Activated naive CD4-positive, alpha-beta T cell treated with anti-CD3 and anti-CD28 coated beads, Interleukin-2, amount 50 U/mL, for 24 hours (primary cell): ENCODE measurements around the gene HMGXB3.

ENCODE experiments used
- H3K27ac Mint-ChIP-seq: one replicate; pipeline ENCODE4 v1.8.0; 2021; ENCODE audit warnings: mild to moderate bottlenecking, mixed read lengths
- H3K27me3 Mint-ChIP-seq: one replicate; pipeline ENCODE4 v1.8.0; 2021; ENCODE audit warnings: mixed read lengths
- H3K36me3 Mint-ChIP-seq: one replicate; pipeline ENCODE4 v1.8.0; 2021; ENCODE audit warnings: mixed read lengths
- H3K4me1 Mint-ChIP-seq: one replicate; pipeline ENCODE4 v1.8.0; 2021; ENCODE audit warnings: mixed read lengths
- H3K4me3 Mint-ChIP-seq: one replicate; pipeline ENCODE4 v1.8.0; 2021; ENCODE audit warnings: mild to moderate bottlenecking, mixed read lengths
- H3K9me3 Mint-ChIP-seq: one replicate; pipeline ENCODE4 v1.8.0; 2021; ENCODE audit warnings: mixed read lengths

The HMGXB3 gene

GRCh38 chr5:149969181-149969930, 31.2 kb upstream of the HMGXB3 start:
- Mint-ChIP-seq H3K36me3 (peaks cover 1% of the 10 kb centered on the region), H3K9me3 (no peaks in the 10 kb centered on the region), H3K27ac (no peak overlapping the region), H3K4me1 (peaks cover 20% of the 10 kb centered on the region), H3K4me3 (no peak overlapping the region), H3K27me3 (no peaks in the 10 kb centered on the region)

GRCh38 chr5:149975409-149975808, 25.1 kb upstream of the HMGXB3 start:
- H3K9me3 Mint-ChIP-seq, result no peaks in the 10 kb centered on the region
- no peak overlapping the region for H3K4me3 Mint-ChIP-seq
- peaks cover 10% of the 10 kb centered on the region for H3K4me1 Mint-ChIP-seq
- no peak overlapping the region for H3K27ac Mint-ChIP-seq
- H3K36me3 Mint-ChIP-seq, result peaks cover 14% of the 10 kb centered on the region
- no peaks in the 10 kb centered on the region for H3K27me3 Mint-ChIP-seq

- H3K36me3 Mint-ChIP-seq, result peaks cover 13% of the 10 kb centered on the region
- H3K4me1 Mint-ChIP-seq, result peaks cover 4% of the 10 kb centered on the region
- no peak overlapping the region for H3K27ac Mint-ChIP-seq
- no peaks in the 10 kb centered on the region for H3K9me3 Mint-ChIP-seq
- H3K4me3 Mint-ChIP-seq, result no peak overlapping the region
- H3K27me3 Mint-ChIP-seq, result no peaks in the 10 kb centered on the region
These were observed 20.6 kb upstream of the HMGXB3 start for GRCh38 chr5:149979896-149980295.

GRCh38 chr5:149981206-149981605, 19.3 kb upstream of the HMGXB3 start:
- Mint-ChIP-seq H3K27me3 (no peaks in the 10 kb centered on the region), H3K36me3 (peaks cover 10% of the 10 kb centered on the region), H3K4me3 (no peak overlapping the region), H3K4me1 (no peaks in the 10 kb centered on the region), H3K9me3 (no peaks in the 10 kb centered on the region), H3K27ac (no peak overlapping the region)

- Mint-ChIP-seq H3K4me3 (no peak overlapping the region), H3K9me3 (no peaks in the 10 kb centered on the region), H3K36me3 (peaks cover 6% of the 10 kb centered on the region), H3K27ac (no peak overlapping the region), H3K27me3 (no peaks in the 10 kb centered on the region), H3K4me1 (no peaks in the 10 kb centered on the region)
These were observed 18.0 kb upstream of the HMGXB3 start for GRCh38 chr5:149982505-149982904.

- H3K4me3 Mint-ChIP-seq, result no peak overlapping the region
- H3K4me1 Mint-ChIP-seq, result peaks cover 4% of the 10 kb centered on the region
- no peaks in the 10 kb centered on the region for H3K9me3 Mint-ChIP-seq
- no peaks in the 10 kb centered on the region for H3K36me3 Mint-ChIP-seq
- H3K27me3 Mint-ChIP-seq, result no peaks in the 10 kb centered on the region
- no peak overlapping the region for H3K27ac Mint-ChIP-seq
These were observed 12.4 kb upstream of the HMGXB3 start for GRCh38 chr5:149988126-149988525.

GRCh38 chr5:149990518-149991376, 9.8 kb upstream of the HMGXB3 start:
- no peak overlapping the region for H3K4me3 Mint-ChIP-seq
- no peaks in the 10 kb centered on the region for H3K9me3 Mint-ChIP-seq
- no peaks in the 10 kb centered on the region for H3K27me3 Mint-ChIP-seq
- no peak overlapping the region for H3K27ac Mint-ChIP-seq
- H3K4me1 Mint-ChIP-seq, result peaks cover 4% of the 10 kb centered on the region
- peaks cover 4% of the 10 kb centered on the region for H3K36me3 Mint-ChIP-seq

GRCh38 chr5:149993471-149993870, 7.1 kb upstream of the HMGXB3 start:
- Mint-ChIP-seq H3K36me3 (peaks cover 8% of the 10 kb centered on the region), H3K27me3 (no peaks in the 10 kb centered on the region), H3K4me3 (no peak overlapping the region), H3K9me3 (no peaks in the 10 kb centered on the region), H3K27ac (no peak overlapping the region), H3K4me1 (peaks cover 4% of the 10 kb centered on the region)

GRCh38 chr5:149995385-149996204, 4.9 kb upstream of the HMGXB3 start:
- Mint-ChIP-seq H3K36me3 (peaks cover 9% of the 10 kb centered on the region), H3K4me1 (peaks cover 21% of the 10 kb centered on the region), H3K27me3 (no peaks in the 10 kb centered on the region), H3K9me3 (no peaks in the 10 kb centered on the region), H3K27ac (peak overlapping the region; percentile 30), H3K4me3 (no peak overlapping the region)

- Mint-ChIP-seq H3K4me3 (no peak overlapping the region), H3K36me3 (peaks cover 9% of the 10 kb centered on the region), H3K27ac (peak overlapping the region; percentile 30), H3K4me1 (peaks cover 18% of the 10 kb centered on the region), H3K27me3 (no peaks in the 10 kb centered on the region), H3K9me3 (no peaks in the 10 kb centered on the region)
These were observed 4.2 kb upstream of the HMGXB3 start for GRCh38 chr5:149996205-149996890.

GRCh38 chr5:149998281-149998680, 2.3 kb upstream of the HMGXB3 start:
- Mint-ChIP-seq H3K4me3 (no peak overlapping the region), H3K9me3 (no peaks in the 10 kb centered on the region), H3K4me1 (peaks cover 35% of the 10 kb centered on the region), H3K27ac (peak overlapping the region; percentile 1), H3K27me3 (no peaks in the 10 kb centered on the region), H3K36me3 (peaks cover 14% of the 10 kb centered on the region)

- no peaks in the 10 kb centered on the region for H3K9me3 Mint-ChIP-seq
- H3K27me3 Mint-ChIP-seq, result no peaks in the 10 kb centered on the region
- peak overlapping the region; percentile 99 for H3K27ac Mint-ChIP-seq
- peak overlapping the region; percentile 98 for H3K4me3 Mint-ChIP-seq
- peaks cover 17% of the 10 kb centered on the region for H3K36me3 Mint-ChIP-seq
- peaks cover 40% of the 10 kb centered on the region for H3K4me1 Mint-ChIP-seq
These were observed 1.2 kb upstream of the HMGXB3 start for GRCh38 chr5:149999359-149999758.

- Mint-ChIP-seq H3K4me1 (peaks cover 43% of the 10 kb centered on the region), H3K36me3 (peaks cover 19% of the 10 kb centered on the region), H3K4me3 (peak overlapping the region; percentile 98), H3K9me3 (no peaks in the 10 kb centered on the region), H3K27ac (peak overlapping the region; percentile 99), H3K27me3 (no peaks in the 10 kb centered on the region)
These were observed 678 bp upstream of the HMGXB3 start for GRCh38 chr5:149999866-150000255.

GRCh38 chr5:150000990-150001659, 586 bp downstream of the HMGXB3 start:
- no peaks in the 10 kb centered on the region for H3K27me3 Mint-ChIP-seq
- H3K36me3 Mint-ChIP-seq, result peaks cover 16% of the 10 kb centered on the region
- peak overlapping the region; percentile 93 for H3K27ac Mint-ChIP-seq
- peaks cover 51% of the 10 kb centered on the region for H3K4me1 Mint-ChIP-seq
- no peaks in the 10 kb centered on the region for H3K9me3 Mint-ChIP-seq
- H3K4me3 Mint-ChIP-seq, result peak overlapping the region; percentile 98
